GM12865 (cell line): Measurements from ENCODE around the gene ADAMTS6.

ENCODE experiments used
- DNase-seq: peaks from one replicate; pipeline ENCODE4 v3.0.0; 2010; ENCODE audit warnings: low read depth
- H3K4me3 ChIP-seq: 2 replicates; pipeline ENCODE4 v1.5.1; 2011; ENCODE audit warnings: mild to moderate bottlenecking, low read depth, low read length, control low read depth
- CTCF ChIP-seq: IDR thresholded peaks from 2 replicates; pipeline ENCODE4 v1.5.1; 2011; ENCODE audit warnings: low read length, control low read depth, low read depth, inconsistent platforms; ENCODE audit not compliant: insufficient read depth; ENCODE audit errors: missing control alignments

Gene ADAMTS6

GRCh38 chr5:65468633-65469032, 13.1 kb downstream of the ADAMTS6 start:
- no peak for TF ChIP-seq CTCF
- no peak overlapping the region for H3K4me3 ChIP-seq
- no peak for DNase-seq

GRCh38 chr5:65462139-65462705, 19.5 kb downstream of the ADAMTS6 start:
- H3K4me3 ChIP-seq: no peak overlapping the region
- TF ChIP-seq CTCF: no peak
- DNase-seq: no peak

- no peak for TF ChIP-seq CTCF
- no peak overlapping the region for H3K4me3 ChIP-seq
- no peak for DNase-seq
Observed at GRCh38 chr5:65461490-65461889, 20.2 kb downstream of the ADAMTS6 start.

- no peak for DNase-seq
- no peak overlapping the region for H3K4me3 ChIP-seq
- no peak for TF ChIP-seq CTCF
Observed at GRCh38 chr5:65459995-65460394, 21.7 kb downstream of the ADAMTS6 start.

GRCh38 chr5:65455064-65455463, 26.7 kb downstream of the ADAMTS6 start:
- no peak for DNase-seq
- TF ChIP-seq CTCF: no peak
- H3K4me3 ChIP-seq: no peak overlapping the region

- DNase-seq: no peak
- TF ChIP-seq CTCF: no peak
- no peak overlapping the region for H3K4me3 ChIP-seq
Observed at GRCh38 chr5:65451436-65451835, 30.3 kb downstream of the ADAMTS6 start.

GRCh38 chr5:65446682-65447081, 35.0 kb downstream of the ADAMTS6 start:
- TF ChIP-seq CTCF: no peak
- no peak overlapping the region for H3K4me3 ChIP-seq
- DNase-seq: no peak
